Astrocyte (in vitro differentiated cells and primary cell): ENCODE data around the gene KRTAP4-11.

Source experiments
- EZH2 ChIP-seq: IDR thresholded peaks from 2 replicates; pipeline ENCODE4 v1.6.1; 2012; ENCODE audit warnings: mild to moderate bottlenecking, low read length, inconsistent platforms; ENCODE audit not compliant: insufficient read depth
- TF ChIP-seq, protein P1 (sequence below): IDR thresholded peaks from 2 replicates; pipeline ENCODE4 v1.5.1; 2011; ENCODE audit warnings: low read depth, mild to moderate bottlenecking, inconsistent platforms, low read length, moderate library complexity; ENCODE audit not compliant: insufficient read depth

DNA sequence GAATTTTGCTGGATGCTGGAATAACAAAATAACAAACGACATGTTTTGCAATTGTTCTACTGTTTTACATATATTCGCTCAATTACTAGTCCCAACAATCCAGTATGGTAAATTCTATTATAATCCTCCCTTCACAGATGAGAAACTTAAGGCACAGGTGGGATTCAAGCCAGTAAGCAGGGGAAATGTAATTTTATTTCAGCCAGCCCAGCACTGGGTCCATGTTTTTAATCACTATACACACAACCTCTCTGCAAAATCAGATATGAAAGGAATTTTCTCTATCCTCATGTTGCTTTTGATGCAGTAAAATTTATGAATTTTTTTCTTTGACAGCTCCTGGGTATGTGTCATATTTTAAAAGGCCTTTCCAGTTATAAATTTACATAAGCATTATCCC, 27.1 kb upstream of the KRTAP4-11 start:
- TF ChIP-seq, protein P1, sequence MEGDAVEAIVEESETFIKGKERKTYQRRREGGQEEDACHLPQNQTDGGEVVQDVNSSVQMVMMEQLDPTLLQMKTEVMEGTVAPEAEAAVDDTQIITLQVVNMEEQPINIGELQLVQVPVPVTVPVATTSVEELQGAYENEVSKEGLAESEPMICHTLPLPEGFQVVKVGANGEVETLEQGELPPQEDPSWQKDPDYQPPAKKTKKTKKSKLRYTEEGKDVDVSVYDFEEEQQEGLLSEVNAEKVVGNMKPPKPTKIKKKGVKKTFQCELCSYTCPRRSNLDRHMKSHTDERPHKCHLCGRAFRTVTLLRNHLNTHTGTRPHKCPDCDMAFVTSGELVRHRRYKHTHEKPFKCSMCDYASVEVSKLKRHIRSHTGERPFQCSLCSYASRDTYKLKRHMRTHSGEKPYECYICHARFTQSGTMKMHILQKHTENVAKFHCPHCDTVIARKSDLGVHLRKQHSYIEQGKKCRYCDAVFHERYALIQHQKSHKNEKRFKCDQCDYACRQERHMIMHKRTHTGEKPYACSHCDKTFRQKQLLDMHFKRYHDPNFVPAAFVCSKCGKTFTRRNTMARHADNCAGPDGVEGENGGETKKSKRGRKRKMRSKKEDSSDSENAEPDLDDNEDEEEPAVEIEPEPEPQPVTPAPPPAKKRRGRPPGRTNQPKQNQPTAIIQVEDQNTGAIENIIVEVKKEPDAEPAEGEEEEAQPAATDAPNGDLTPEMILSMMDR = no peak
- TF ChIP-seq EZH2 = no peak
